Nephron progenitor cell (in vitro differentiated cells): ENCODE data around the gene TARP.
"Not testable (repeated sequence)": the region's sequence is repeated elsewhere in the genome, so short reads cannot be mapped to it uniquely, and the experiment has no call there.

Experiments used
- DNase-seq: peaks from one replicate; pipeline ENCODE4 v3.0.0; 2021
- H3K27ac Mint-ChIP-seq: 2 replicates; pipeline ENCODE4 v1.8.0; 2021; ENCODE audit warnings: mild to moderate bottlenecking, moderate library complexity, mixed read lengths
- H3K27me3 Mint-ChIP-seq: 2 replicates; pipeline ENCODE4 v1.8.0; 2021; ENCODE audit warnings: mild to moderate bottlenecking, low read depth, mixed read lengths; ENCODE audit not compliant: poor library complexity
- H3K36me3 Mint-ChIP-seq: 2 replicates; pipeline ENCODE4 v1.8.0; 2021; ENCODE audit warnings: low read depth, mixed read lengths
- H3K4me1 Mint-ChIP-seq: 2 replicates; pipeline ENCODE4 v1.8.0; 2021; ENCODE audit warnings: mixed read lengths
- H3K4me3 Mint-ChIP-seq: 2 replicates; pipeline ENCODE4 v1.8.0; 2021; ENCODE audit warnings: mild to moderate bottlenecking, moderate library complexity, mixed read lengths
- H3K9me3 Mint-ChIP-seq: 2 replicates; pipeline ENCODE4 v1.8.0; 2021; ENCODE audit warnings: mild to moderate bottlenecking, moderate library complexity, mixed read lengths
- CTCF ChIP-seq: fragments of 200-600 bp; sonication (generic); IDR thresholded peaks from 2 replicates; pipeline ENCODE4 v1.5.0; 2021; ENCODE audit warnings: antibody characterized with exemption

Gene TARP

GRCh38 chr7:38244516-38244915, 28.9 kb downstream of the TARP start:
- TF ChIP-seq CTCF = no peak
- peaks cover 14% of the 10 kb centered on the region for H3K4me1 Mint-ChIP-seq
- H3K27ac Mint-ChIP-seq = no peak overlapping the region
- no peaks in the 10 kb centered on the region for H3K36me3 Mint-ChIP-seq
- H3K9me3 Mint-ChIP-seq = no peaks in the 10 kb centered on the region
- H3K27me3 Mint-ChIP-seq = no peaks in the 10 kb centered on the region
- no peak overlapping the region for H3K4me3 Mint-ChIP-seq
- DNase-seq = no peak

- not testable (repeated sequence) for H3K36me3 Mint-ChIP-seq, H3K4me3 Mint-ChIP-seq, H3K9me3 Mint-ChIP-seq, H3K27ac Mint-ChIP-seq, DNase-seq, H3K27me3 Mint-ChIP-seq
- H3K4me1 Mint-ChIP-seq = peaks cover 18% of the 10 kb centered on the region
These were observed 30.1 kb downstream of the TARP start for GRCh38 chr7:38243345-38243744.

- DNase-seq = no peak
- Mint-ChIP-seq H3K4me3 (no peak overlapping the region), H3K27ac (no peak overlapping the region), H3K9me3 (no peaks in the 10 kb centered on the region), H3K4me1 (peaks cover 23% of the 10 kb centered on the region), H3K27me3 (no peaks in the 10 kb centered on the region), H3K36me3 (no peaks in the 10 kb centered on the region)
- TF ChIP-seq CTCF = no peak
These were observed 30.6 kb downstream of the TARP start for GRCh38 chr7:38242814-38243213.

GRCh38 chr7:38241071-38241470, 32.4 kb downstream of the TARP start:
- TF ChIP-seq CTCF = no peak
- H3K4me3 Mint-ChIP-seq = no peak overlapping the region
- no peak overlapping the region for H3K27ac Mint-ChIP-seq
- H3K9me3 Mint-ChIP-seq = no peaks in the 10 kb centered on the region
- H3K36me3 Mint-ChIP-seq = no peaks in the 10 kb centered on the region
- no peaks in the 10 kb centered on the region for H3K27me3 Mint-ChIP-seq
- peaks cover 28% of the 10 kb centered on the region for H3K4me1 Mint-ChIP-seq
- DNase-seq = no peak

GRCh38 chr7:38239129-38239528, 34.3 kb downstream of the TARP start:
- not testable (repeated sequence) for H3K9me3 Mint-ChIP-seq, H3K27ac Mint-ChIP-seq, H3K27me3 Mint-ChIP-seq

GRCh38 chr7:38235606-38236005, 37.8 kb downstream of the TARP start:
- H3K4me3 Mint-ChIP-seq = no peak overlapping the region
- peak overlapping the region; percentile 78 for H3K27ac Mint-ChIP-seq
- no peaks in the 10 kb centered on the region for H3K27me3 Mint-ChIP-seq
- peaks cover 40% of the 10 kb centered on the region for H3K4me1 Mint-ChIP-seq
- no peak for DNase-seq
- peaks cover 24% of the 10 kb centered on the region for H3K36me3 Mint-ChIP-seq
- no peak for TF ChIP-seq CTCF
- no peaks in the 10 kb centered on the region for H3K9me3 Mint-ChIP-seq

More at GRCh38 chr7:38239129-38239528, 34.3 kb downstream of the TARP start:
- DNase-seq, H3K36me3 Mint-ChIP-seq, H3K4me3 Mint-ChIP-seq: not testable (repeated sequence)
- peaks cover 23% of the 10 kb centered on the region for H3K4me1 Mint-ChIP-seq

GRCh38 chr7:38234759-38235158, 38.7 kb downstream of the TARP start:
- not testable (repeated sequence) for H3K9me3 Mint-ChIP-seq, H3K4me3 Mint-ChIP-seq, DNase-seq, H3K27me3 Mint-ChIP-seq, H3K27ac Mint-ChIP-seq
- Mint-ChIP-seq H3K4me1 (peaks cover 46% of the 10 kb centered on the region), H3K36me3 (peaks cover 32% of the 10 kb centered on the region)
